HG03571 (cell line): Measurements from ENCODE around the gene TSPOAP1.

Source experiments
- ATAC-seq: cut with Tn5 transposase; IDR thresholded peaks from one replicate; pipeline ENCODE4 v1.9.1; 2021; ENCODE audit not compliant: unreplicated experiment

The TSPOAP1 gene

GRCh38 chr17:58305626-58306025 is 23.0 kb downstream of the TSPOAP1 start:
- no peak for ATAC-seq

- no peak for ATAC-seq
Measured at GRCh38 chr17:58304750-58305486, 23.7 kb downstream of the TSPOAP1 start.

- ATAC-seq, result no peak
Measured at GRCh38 chr17:58303971-58304749, 24.4 kb downstream of the TSPOAP1 start.

GRCh38 chr17:58302919-58303585 is 25.5 kb downstream of the TSPOAP1 start:
- no peak for ATAC-seq

- ATAC-seq, result no peak
Measured at GRCh38 chr17:58302171-58302918, 26.2 kb downstream of the TSPOAP1 start.

GRCh38 chr17:58301504-58302150 is 27.0 kb downstream of the TSPOAP1 start:
- ATAC-seq, result no peak

GRCh38 chr17:58300336-58300735 is 28.3 kb downstream of the TSPOAP1 start:
- ATAC-seq, result no peak

GRCh38 chr17:58294034-58294433 is 34.6 kb downstream of the TSPOAP1 start:
- ATAC-seq, result no peak

GRCh38 chr17:58291246-58291645 is 37.3 kb downstream of the TSPOAP1 start:
- ATAC-seq, result no peak

GRCh38 chr17:58289869-58290268 is 38.7 kb downstream of the TSPOAP1 start:
- ATAC-seq, result no peak

- no peak for ATAC-seq
Measured at GRCh38 chr17:58285422-58285810, 43.2 kb downstream of the TSPOAP1 start.

GRCh38 chr17:58284613-58285421 is 43.8 kb downstream of the TSPOAP1 start:
- no peak for ATAC-seq

- no peak for ATAC-seq
Measured at GRCh38 chr17:58283674-58284612, 44.7 kb downstream of the TSPOAP1 start.

- no peak for ATAC-seq
Measured at GRCh38 chr17:58282442-58282841, 46.2 kb downstream of the TSPOAP1 start.

- ATAC-seq, result no peak
Measured at GRCh38 chr17:58281511-58282011, 47.0 kb downstream of the TSPOAP1 start.

GRCh38 chr17:58280480-58281217 is 47.9 kb downstream of the TSPOAP1 start, which contains the start of gene MPO:
MPO (minus strand) TSS chr17:58280935; CDS start chr17:58280758, 177 bp downstream.
- ATAC-seq, result no peak

- ATAC-seq, result no peak
Measured at GRCh38 chr17:58279736-58280479, 48.7 kb downstream of the TSPOAP1 start.
